CD14-positive monocyte (primary cell): ENCODE measurements around the gene TIGIT. TPM values are rescaled to one million over a fixed set of nuclear protein-coding genes. Genes with fewer than 3 reads are reported as not detected.

Experiments
- DNase-seq, 3 donors: peaks; one replicate each; pipeline ENCODE4 v3.0.0-alpha.2; 2011 to 2022
- H2AFZ ChIP-seq: 2 replicates; pipeline ENCODE4 v1.6.0; 2012; ENCODE audit warnings: mild to moderate bottlenecking, low read depth, low read length, inconsistent platforms; ENCODE audit not compliant: insufficient read depth, poor library complexity, severe bottlenecking
- H3K27ac ChIP-seq, 2 donors: 1 replicate in 1 of 2; 2 replicates in 1 of 2; pipeline ENCODE4 v1.5.1; 2012 to 2013; ENCODE audit warnings: low read length in 2 of 2, control low read depth in 1 of 2, inconsistent platforms in 1 of 2, low read depth in 1 of 2, mild to moderate bottlenecking in 1 of 2
- H3K27me3 ChIP-seq, 2 donors: one replicate each; pipeline versions ENCODE4 v1.6.0 to v1.6.1; 2011 to 2013; ENCODE audit warnings: low read length in 2 of 2; ENCODE audit not compliant: control insufficient read depth in 2 of 2, insufficient read depth in 2 of 2
- H3K36me3 ChIP-seq, 2 donors: replicated peaks in 1 of 2; 1 replicate in 1 of 2; 2 replicates in 1 of 2; pipeline versions ENCODE4 v1.5.1 to v1.6.1; 2012 to 2013; ENCODE audit warnings: low read length in 2 of 2, control low read depth in 1 of 2, inconsistent platforms in 1 of 2, mild to moderate bottlenecking in 1 of 2; ENCODE audit not compliant: insufficient read depth in 2 of 2, control insufficient read depth in 1 of 2
- H3K4me1 ChIP-seq, 2 donors: 1 replicate in 1 of 2; 2 replicates in 1 of 2; pipeline versions ENCODE4 v1.5.1 to v1.6.1; 2012 to 2013; ENCODE audit warnings: low read length in 2 of 2, control low read depth in 1 of 2, inconsistent platforms in 1 of 2, mild to moderate bottlenecking in 1 of 2, moderate library complexity in 1 of 2; ENCODE audit not compliant: insufficient read depth in 2 of 2, control insufficient read depth in 1 of 2
- H3K4me2 ChIP-seq: replicated peaks from 2 replicates; pipeline ENCODE3; 2012; ENCODE audit warnings: low read length, moderate library complexity, mild to moderate bottlenecking; ENCODE audit not compliant: poor library complexity, severe bottlenecking; ENCODE audit errors: extremely low read depth
- H3K4me3 ChIP-seq, 3 experiments: fragments of 200-600 bp in 1 of 3; sonication (generic) in 1 of 3; replicated peaks in 1 of 3; 1 replicate in 2 of 3; 2 replicates in 1 of 3; pipeline ENCODE4 v1.5.1; 2011 to 2013; ENCODE audit warnings: low read length in 3 of 3, mild to moderate bottlenecking in 3 of 3, control low read depth in 2 of 3, low read depth in 2 of 3, inconsistent platforms in 1 of 3, moderate library complexity in 1 of 3
- H3K79me2 ChIP-seq: 2 replicates; pipeline ENCODE4 v1.6.0; 2012; ENCODE audit warnings: mild to moderate bottlenecking, control low read depth, inconsistent platforms, low read length, moderate library complexity; ENCODE audit not compliant: insufficient read depth
- H3K9ac ChIP-seq: 2 replicates; pipeline ENCODE4 v1.6.0; 2017; ENCODE audit warnings: low read length, mild to moderate bottlenecking; ENCODE audit not compliant: insufficient read depth, poor library complexity, severe bottlenecking
- H3K9me3 ChIP-seq, 2 donors: replicated peaks in 1 of 2; 1 replicate in 1 of 2; 2 replicates in 1 of 2; pipeline versions ENCODE4 v1.5.1 to v1.6.1; 2012 to 2013; ENCODE audit warnings: low read length in 2 of 2, control low read depth in 1 of 2; ENCODE audit not compliant: control insufficient read depth in 1 of 2, insufficient read depth in 1 of 2
- H4K20me1 ChIP-seq: 2 replicates; pipeline ENCODE4 v1.6.0; 2012; ENCODE audit warnings: mild to moderate bottlenecking, low read length, control low read depth, moderate library complexity; ENCODE audit not compliant: insufficient read depth
- H3K27ac Mint-ChIP-seq, 7 donors: one replicate each; pipeline ENCODE4 v1.8.0; 2020; ENCODE audit warnings: mild to moderate bottlenecking in 7 of 7, mixed read lengths in 7 of 7, moderate library complexity in 6 of 7, inconsistent platforms in 2 of 7
- H3K27me3 Mint-ChIP-seq, 3 donors: one replicate each; pipeline ENCODE4 v1.8.0; 2021 to 2022; ENCODE audit warnings: low read depth in 3 of 3, mild to moderate bottlenecking in 3 of 3, mixed read lengths in 3 of 3, moderate library complexity in 3 of 3, inconsistent platforms in 1 of 3
- H3K36me3 Mint-ChIP-seq, 2 donors: one replicate each; pipeline ENCODE4 v1.8.0; 2020; ENCODE audit warnings: mixed read lengths in 2 of 2, inconsistent platforms in 1 of 2, mild to moderate bottlenecking in 1 of 2
- H3K4me1 Mint-ChIP-seq: one replicate; pipeline ENCODE4 v1.8.0; 2020; ENCODE audit warnings: mild to moderate bottlenecking, mixed read lengths
- H3K4me3 Mint-ChIP-seq, 2 donors: one replicate each; pipeline ENCODE4 v1.8.0; 2020; ENCODE audit warnings: mild to moderate bottlenecking in 2 of 2, mixed read lengths in 2 of 2, moderate library complexity in 1 of 2
- H3K9me3 Mint-ChIP-seq, 7 donors: one replicate each; pipeline ENCODE4 v1.8.0; 2020 to 2022; ENCODE audit warnings: mixed read lengths in 7 of 7, mild to moderate bottlenecking in 6 of 7, moderate library complexity in 6 of 7, inconsistent platforms in 2 of 7
- WGBS: methylation state at CpG from one replicate; pipeline ENCODE4 v1.1.5; 2013; ENCODE audit warnings: missing lambda C conversion rate; ENCODE audit not compliant: insufficient coverage; 5-methylcytosine and 5-hydroxymethylcytosine counted together
- intact Hi-C, 2 donors: fragments of 100-400 bp; cut with micrococcal nuclease; formaldehyde crosslinking; loops; one replicate each; pipeline versions ENCODE4 v1.15.0 to v1.15.1; 2023
- polyA plus RNA-seq, 3 donors: library from polyadenylated mRNA; depleted of rRNA in 1 of 3; unstranded in 2 of 3; stranded (reverse) in 1 of 3; fragments of 300-500 nt in 2 of 3; fragments of >200 nt in 1 of 3; fragmentation: Illumina TruSeq in 2 of 3; gene quantifications; 1 replicate in 2 of 3; 2 replicates in 1 of 3; pipeline ENCODE4 v1.2.3, GENCODE V29; 2012 to 2021
- TF ChIP-seq, protein P1 (sequence below): fragments of 200-600 bp; IDR thresholded peaks from one replicate; pipeline ENCODE4 v1.8.0; 2022; ENCODE audit warnings: antibody characterized with exemption, mild to moderate bottlenecking

TIGIT gene
- polyA plus RNA-seq, 3 donors: 0.28 to 0.49 TPM; not detected in 1

DNA sequence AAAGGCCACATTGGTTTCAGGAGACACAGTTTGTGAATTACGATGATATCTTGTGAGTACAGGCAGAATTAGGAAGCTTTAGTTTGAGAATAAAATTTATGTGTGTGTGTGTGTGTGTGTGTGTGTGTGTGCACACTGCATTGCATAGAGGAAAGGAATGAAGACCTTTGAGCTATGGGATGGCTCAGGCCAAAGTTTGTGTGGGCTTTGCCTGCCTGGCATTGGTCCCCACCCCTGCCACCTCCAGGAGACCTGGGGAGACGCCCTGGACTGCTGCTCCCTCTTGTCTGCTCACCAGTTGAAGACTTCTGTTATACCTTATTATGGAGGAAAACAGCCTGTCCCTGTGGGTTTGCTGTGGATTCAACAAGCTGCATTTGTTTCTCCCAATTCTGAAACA is 37.2 kb downstream of the TIGIT start:
- H3K4me3 ChIP-seq: no peak overlapping the region
- Mint-ChIP-seq H3K27me3 (no peaks in the 10 kb centered on the region), H3K4me3 (no peak overlapping the region), H3K4me1 (no peaks in the 10 kb centered on the region), H3K36me3 (peaks cover 0 to 3% of the 10 kb centered on the region in 2 donors), H3K9me3 (peaks cover 0 to 2% (median 0%) of the 10 kb centered on the region in 7 donors), H3K27ac (no peak overlapping the region)
- H3K9ac ChIP-seq: no peak overlapping the region
- no peaks in the 10 kb centered on the region for H3K9me3 ChIP-seq
- intact Hi-C loops: no loop called here
- H3K4me2 ChIP-seq: no peak overlapping the region
- H3K36me3 ChIP-seq: no peaks in the 10 kb centered on the region
- no peak overlapping the region for H2AFZ ChIP-seq
- H3K4me1 ChIP-seq: no peaks in the 10 kb centered on the region
- no peak for DNase-seq
- 100% methylated on average over 1 of the region's 2 CpGs for WGBS
- H4K20me1 ChIP-seq: no peaks in the 10 kb centered on the region
- no peaks in the 10 kb centered on the region for H3K79me2 ChIP-seq
- no peak overlapping the region for H3K27ac ChIP-seq
- H3K27me3 ChIP-seq: no peaks in the 10 kb centered on the region
- TF ChIP-seq, protein P1, sequence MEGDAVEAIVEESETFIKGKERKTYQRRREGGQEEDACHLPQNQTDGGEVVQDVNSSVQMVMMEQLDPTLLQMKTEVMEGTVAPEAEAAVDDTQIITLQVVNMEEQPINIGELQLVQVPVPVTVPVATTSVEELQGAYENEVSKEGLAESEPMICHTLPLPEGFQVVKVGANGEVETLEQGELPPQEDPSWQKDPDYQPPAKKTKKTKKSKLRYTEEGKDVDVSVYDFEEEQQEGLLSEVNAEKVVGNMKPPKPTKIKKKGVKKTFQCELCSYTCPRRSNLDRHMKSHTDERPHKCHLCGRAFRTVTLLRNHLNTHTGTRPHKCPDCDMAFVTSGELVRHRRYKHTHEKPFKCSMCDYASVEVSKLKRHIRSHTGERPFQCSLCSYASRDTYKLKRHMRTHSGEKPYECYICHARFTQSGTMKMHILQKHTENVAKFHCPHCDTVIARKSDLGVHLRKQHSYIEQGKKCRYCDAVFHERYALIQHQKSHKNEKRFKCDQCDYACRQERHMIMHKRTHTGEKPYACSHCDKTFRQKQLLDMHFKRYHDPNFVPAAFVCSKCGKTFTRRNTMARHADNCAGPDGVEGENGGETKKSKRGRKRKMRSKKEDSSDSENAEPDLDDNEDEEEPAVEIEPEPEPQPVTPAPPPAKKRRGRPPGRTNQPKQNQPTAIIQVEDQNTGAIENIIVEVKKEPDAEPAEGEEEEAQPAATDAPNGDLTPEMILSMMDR: no peak

DNA sequence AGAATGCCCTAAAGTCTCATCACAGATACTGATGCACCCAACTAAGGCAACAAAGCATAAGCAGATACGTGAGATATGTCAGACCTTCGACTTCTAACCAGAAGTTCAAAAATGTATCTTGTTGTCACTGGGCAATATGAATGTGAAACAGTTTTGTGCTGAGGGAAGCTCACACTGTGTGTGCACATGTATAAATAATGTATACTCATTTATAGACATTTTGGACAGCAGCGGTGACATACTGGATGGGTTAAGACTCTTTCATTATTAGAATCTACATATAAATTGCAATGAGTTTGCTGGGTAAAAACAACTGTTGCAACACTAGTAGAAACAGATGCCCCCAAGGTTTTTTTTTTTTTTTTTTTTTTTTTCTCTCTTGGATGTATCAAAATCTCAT is 37.9 kb downstream of the TIGIT start:
- Histone ChIP-seq H3K9ac (no peak overlapping the region), H3K9me3 (no peaks in the 10 kb centered on the region), H2AFZ (no peak overlapping the region), H3K36me3 (no peaks in the 10 kb centered on the region), H4K20me1 (no peaks in the 10 kb centered on the region), H3K4me1 (no peaks in the 10 kb centered on the region), H3K4me2 (no peak overlapping the region), H3K27me3 (no peaks in the 10 kb centered on the region), H3K4me3 (no peak overlapping the region), H3K79me2 (no peaks in the 10 kb centered on the region), H3K27ac (no peak overlapping the region)
- no peak for DNase-seq
- TF ChIP-seq, protein P1: no peak
- Mint-ChIP-seq H3K27me3 (no peaks in the 10 kb centered on the region), H3K4me3 (no peak overlapping the region), H3K4me1 (no peaks in the 10 kb centered on the region), H3K9me3 (peaks cover 0 to 2% (median 0%) of the 10 kb centered on the region in 7 donors), H3K27ac (no peak overlapping the region), H3K36me3 (peaks cover 0 to 3% of the 10 kb centered on the region in 2 donors)
- WGBS: no CpG with 5 or more reads among the region's 3 CpGs
- intact Hi-C loops: no loop called here
